ENCODE measurements around the gene GOLGA3. TPM values are rescaled to one million over a fixed set of nuclear protein-coding genes. Genes with fewer than 3 reads are reported as not detected.
"Not testable (repeated sequence)": the region's sequence is repeated elsewhere in the genome, so short reads cannot be mapped to it uniquely, and the experiment has no call there.

The GOLGA3 gene
- total RNA-seq, 2 experiments from 2014 or later: 25.2 to 29.1 TPM

GRCh38 chr12:132855211-132855610, 26.5 kb upstream of the GOLGA3 start:
- H3K27me3 Mint-ChIP-seq (ENCODE audit: low read depth); DNase-seq; CTCF ChIA-PET; intact Hi-C loops (cut with micrococcal nuclease); H3K9me3 Mint-ChIP-seq; H3K4me3 Mint-ChIP-seq; H3K27ac Mint-ChIP-seq; H3K4me1 Mint-ChIP-seq (ENCODE audit: low read depth): not testable (repeated sequence)
- H3K36me3 Mint-ChIP-seq (ENCODE audit: low read depth): peaks cover 37% of the 10 kb centered on the region

GRCh38 chr12:132853285-132854092, 24.8 kb upstream of the GOLGA3 start:
- H3K27me3 Mint-ChIP-seq (ENCODE audit: low read depth): no peaks in the 10 kb centered on the region
- H3K9me3 Mint-ChIP-seq: no peaks in the 10 kb centered on the region
- CTCF ChIA-PET: no interaction called here
- peaks cover 32% of the 10 kb centered on the region for H3K36me3 Mint-ChIP-seq (ENCODE audit: low read depth)
- DNase-seq: no peak
- intact Hi-C loops (cut with micrococcal nuclease): no loop called here
- H3K4me3 Mint-ChIP-seq: no peak overlapping the region
- H3K4me1 Mint-ChIP-seq (ENCODE audit: low read depth): no peaks in the 10 kb centered on the region
- no peak overlapping the region for H3K27ac Mint-ChIP-seq

GRCh38 chr12:132852496-132852895, 23.8 kb upstream of the GOLGA3 start:
- H3K4me3 Mint-ChIP-seq: no peak overlapping the region
- intact Hi-C loops (cut with micrococcal nuclease): no loop called here
- no peaks in the 10 kb centered on the region for H3K9me3 Mint-ChIP-seq

GRCh38 chr12:132851465-132851864, 22.8 kb upstream of the GOLGA3 start:
- intact Hi-C loops (cut with micrococcal nuclease): no loop called here
- Mint-ChIP-seq H3K27ac (no peak overlapping the region), H3K9me3 (no peaks in the 10 kb centered on the region), H3K36me3 (ENCODE audit: low read depth) (peaks cover 29% of the 10 kb centered on the region), H3K27me3 (ENCODE audit: low read depth) (no peaks in the 10 kb centered on the region), H3K4me1 (ENCODE audit: low read depth) (no peaks in the 10 kb centered on the region), H3K4me3 (no peak overlapping the region)
- no peak for DNase-seq
- CTCF ChIA-PET: interaction anchor here (0.9 kb wide), 1 partner anchor 53 kb away, joined by 4 read pairs; no protein-coding TSS in a partner anchor

More at GRCh38 chr12:132852496-132852895, 23.8 kb upstream of the GOLGA3 start:
- Mint-ChIP-seq H3K4me1 (ENCODE audit: low read depth) (no peaks in the 10 kb centered on the region), H3K36me3 (ENCODE audit: low read depth) (peaks cover 30% of the 10 kb centered on the region), H3K27ac (no peak overlapping the region), H3K27me3 (ENCODE audit: low read depth) (no peaks in the 10 kb centered on the region)
- no peak for DNase-seq
- CTCF ChIA-PET: no interaction called here

- no peaks in the 10 kb centered on the region for H3K4me1 Mint-ChIP-seq (ENCODE audit: low read depth)
- no peak overlapping the region for H3K27ac Mint-ChIP-seq
- CTCF ChIA-PET: no interaction called here
- intact Hi-C loops (cut with micrococcal nuclease): no loop called here
- H3K9me3 Mint-ChIP-seq: no peaks in the 10 kb centered on the region
- H3K27me3 Mint-ChIP-seq (ENCODE audit: low read depth): no peaks in the 10 kb centered on the region
- no peak for DNase-seq
- H3K36me3 Mint-ChIP-seq (ENCODE audit: low read depth): peaks cover 26% of the 10 kb centered on the region
- no peak overlapping the region for H3K4me3 Mint-ChIP-seq
Observed at GRCh38 chr12:132850291-132850690, 21.6 kb upstream of the GOLGA3 start.

GRCh38 chr12:132848521-132848920, 19.9 kb upstream of the GOLGA3 start:
- no peak overlapping the region for H3K27ac Mint-ChIP-seq
- H3K4me1 Mint-ChIP-seq (ENCODE audit: low read depth): no peaks in the 10 kb centered on the region
- H3K27me3 Mint-ChIP-seq (ENCODE audit: low read depth): no peaks in the 10 kb centered on the region
- intact Hi-C loops (cut with micrococcal nuclease): no loop called here
- CTCF ChIA-PET: no interaction called here
- H3K4me3 Mint-ChIP-seq: no peak overlapping the region
- no peak for DNase-seq
- no peaks in the 10 kb centered on the region for H3K9me3 Mint-ChIP-seq
- peaks cover 18% of the 10 kb centered on the region for H3K36me3 Mint-ChIP-seq (ENCODE audit: low read depth)

- Mint-ChIP-seq H3K27me3 (ENCODE audit: low read depth) (no peaks in the 10 kb centered on the region), H3K27ac (no peak overlapping the region), H3K9me3 (no peaks in the 10 kb centered on the region), H3K4me1 (ENCODE audit: low read depth) (no peaks in the 10 kb centered on the region), H3K36me3 (ENCODE audit: low read depth) (peaks cover 19% of the 10 kb centered on the region), H3K4me3 (no peak overlapping the region)
- CTCF ChIA-PET: interaction anchor here (0.5 to 1.2 kb wide), 3 partner anchors 22 to 81 kb away, joined by 3 read pairs; no protein-coding TSS in a partner anchor
- DNase-seq: no peak
- intact Hi-C loops (cut with micrococcal nuclease): no loop called here
Observed at GRCh38 chr12:132847363-132848356, 19.0 kb upstream of the GOLGA3 start.

- H3K4me1 Mint-ChIP-seq (ENCODE audit: low read depth); H3K4me3 Mint-ChIP-seq; H3K9me3 Mint-ChIP-seq; intact Hi-C loops (cut with micrococcal nuclease); DNase-seq; H3K27me3 Mint-ChIP-seq (ENCODE audit: low read depth); CTCF ChIA-PET; H3K27ac Mint-ChIP-seq: not testable (repeated sequence)
- H3K36me3 Mint-ChIP-seq (ENCODE audit: low read depth): peaks cover 27% of the 10 kb centered on the region
Observed at GRCh38 chr12:132844681-132845080, 16.0 kb upstream of the GOLGA3 start.

- Mint-ChIP-seq H3K36me3 (ENCODE audit: low read depth) (peaks cover 32% of the 10 kb centered on the region), H3K27ac (no peak overlapping the region), H3K4me3 (no peak overlapping the region), H3K9me3 (no peaks in the 10 kb centered on the region), H3K4me1 (ENCODE audit: low read depth) (no peaks in the 10 kb centered on the region), H3K27me3 (ENCODE audit: low read depth) (no peaks in the 10 kb centered on the region)
- CTCF ChIA-PET: no interaction called here
- intact Hi-C loops (cut with micrococcal nuclease): no loop called here
- DNase-seq: no peak
Observed at GRCh38 chr12:132842449-132843045, 13.9 kb upstream of the GOLGA3 start.

- Mint-ChIP-seq H3K9me3 (no peaks in the 10 kb centered on the region), H3K36me3 (ENCODE audit: low read depth) (peaks cover 35% of the 10 kb centered on the region), H3K27me3 (ENCODE audit: low read depth) (no peaks in the 10 kb centered on the region), H3K4me1 (ENCODE audit: low read depth) (peaks cover 11% of the 10 kb centered on the region), H3K27ac (no peak overlapping the region), H3K4me3 (no peak overlapping the region)
- CTCF ChIA-PET: no interaction called here
- intact Hi-C loops (cut with micrococcal nuclease): no loop called here
- DNase-seq: no peak
Observed at GRCh38 chr12:132841151-132841550, 12.5 kb upstream of the GOLGA3 start.

GRCh38 chr12:132840536-132840935, 11.9 kb upstream of the GOLGA3 start:
- no peaks in the 10 kb centered on the region for H3K27me3 Mint-ChIP-seq (ENCODE audit: low read depth)

GRCh38 chr12:132839558-132840235, 11.0 kb upstream of the GOLGA3 start:
- Mint-ChIP-seq H3K27me3 (ENCODE audit: low read depth) (no peaks in the 10 kb centered on the region), H3K36me3 (ENCODE audit: low read depth) (peaks cover 30% of the 10 kb centered on the region), H3K4me3 (no peak overlapping the region), H3K27ac (no peak overlapping the region), H3K9me3 (no peaks in the 10 kb centered on the region), H3K4me1 (ENCODE audit: low read depth) (peaks cover 20% of the 10 kb centered on the region)
- DNase-seq: no peak
- CTCF ChIA-PET: no interaction called here
- intact Hi-C loops (cut with micrococcal nuclease): no loop called here

More at GRCh38 chr12:132840536-132840935, 11.9 kb upstream of the GOLGA3 start:
- no peaks in the 10 kb centered on the region for H3K9me3 Mint-ChIP-seq
- H3K4me1 Mint-ChIP-seq (ENCODE audit: low read depth): peaks cover 11% of the 10 kb centered on the region
- no peak overlapping the region for H3K4me3 Mint-ChIP-seq
- DNase-seq: no peak
- peaks cover 30% of the 10 kb centered on the region for H3K36me3 Mint-ChIP-seq (ENCODE audit: low read depth)
- intact Hi-C loops (cut with micrococcal nuclease): no loop called here
- CTCF ChIA-PET: no interaction called here
- H3K27ac Mint-ChIP-seq: no peak overlapping the region

Data from activated naive CD4-positive, alpha-beta T cell treated with anti-CD3 and anti-CD28 coated beads for 36 hours (primary cell).